Stimulated activated CD4-positive, alpha-beta T cell treated with anti-CD3 and anti-CD28 coated beads, Interleukin-4, amount 100 ng/mL, for 4 hours (primary cell): ENCODE data around the gene RAB40B.

Source experiments
- DNase-seq, 2 experiments: peaks; one replicate each; pipeline ENCODE4 v3.0.0-alpha.2; 2020

RAB40B gene

GRCh38 chr17:82713071-82713723, 14.7 kb upstream of the RAB40B start:
- no peak for DNase-seq

GRCh38 chr17:82710499-82711232, 12.2 kb upstream of the RAB40B start:
- DNase-seq, result no peak

- DNase-seq, result no peak
Measured at GRCh38 chr17:82709676-82710498, 11.4 kb upstream of the RAB40B start.

- DNase-seq, result no peak
Measured at GRCh38 chr17:82709024-82709675, 10.7 kb upstream of the RAB40B start.

- DNase-seq, result no peak
Measured at GRCh38 chr17:82705756-82706155, 7.3 kb upstream of the RAB40B start.

GRCh38 chr17:82704886-82705285, 6.4 kb upstream of the RAB40B start:
- no peak for DNase-seq

- DNase-seq, result no peak
Measured at GRCh38 chr17:82703935-82704865, 5.7 kb upstream of the RAB40B start.

- no peak for DNase-seq
Measured at GRCh38 chr17:82703036-82703745, 4.7 kb upstream of the RAB40B start.

- no peak for DNase-seq
Measured at GRCh38 chr17:82702231-82702927, 3.9 kb upstream of the RAB40B start.

GRCh38 chr17:82699551-82699950, 1.1 kb upstream of the RAB40B start:
- no peak for DNase-seq

- no peak for DNase-seq
Measured at GRCh38 chr17:82698974-82699442, 510 bp upstream of the RAB40B start.

- DNase-seq, result no peak
Measured at GRCh38 chr17:82697808-82698064, 762 bp downstream of the RAB40B start.

GRCh38 chr17:82696916-82697807, 1.3 kb downstream of the RAB40B start:
- peak; percentile 4 to 14 for DNase-seq

- DNase-seq, result no peak
Measured at GRCh38 chr17:82696259-82696658, 2.2 kb downstream of the RAB40B start.

GRCh38 chr17:82694647-82695046, 3.9 kb downstream of the RAB40B start:
- no peak for DNase-seq

- DNase-seq, result no peak
Measured at GRCh38 chr17:82693168-82693867, 5.2 kb downstream of the RAB40B start.

- no peak for DNase-seq
Measured at GRCh38 chr17:82692268-82692667, 6.2 kb downstream of the RAB40B start.

GRCh38 chr17:82691714-82692113, 6.8 kb downstream of the RAB40B start:
- DNase-seq, result no peak
